ENCODE measurements around the gene IGLL1. TPM values are rescaled to one million over a fixed set of nuclear protein-coding genes. Genes with fewer than 3 reads are reported as not detected.

The IGLL1 gene
- total RNA-seq, 1 donor from 2014 or later, result not detected

GRCh38 chr22:23529166-23530103 lies 50.7 kb downstream of the IGLL1 start:
- DNase-seq (ENCODE audit: low read depth), result no peak

DNA sequence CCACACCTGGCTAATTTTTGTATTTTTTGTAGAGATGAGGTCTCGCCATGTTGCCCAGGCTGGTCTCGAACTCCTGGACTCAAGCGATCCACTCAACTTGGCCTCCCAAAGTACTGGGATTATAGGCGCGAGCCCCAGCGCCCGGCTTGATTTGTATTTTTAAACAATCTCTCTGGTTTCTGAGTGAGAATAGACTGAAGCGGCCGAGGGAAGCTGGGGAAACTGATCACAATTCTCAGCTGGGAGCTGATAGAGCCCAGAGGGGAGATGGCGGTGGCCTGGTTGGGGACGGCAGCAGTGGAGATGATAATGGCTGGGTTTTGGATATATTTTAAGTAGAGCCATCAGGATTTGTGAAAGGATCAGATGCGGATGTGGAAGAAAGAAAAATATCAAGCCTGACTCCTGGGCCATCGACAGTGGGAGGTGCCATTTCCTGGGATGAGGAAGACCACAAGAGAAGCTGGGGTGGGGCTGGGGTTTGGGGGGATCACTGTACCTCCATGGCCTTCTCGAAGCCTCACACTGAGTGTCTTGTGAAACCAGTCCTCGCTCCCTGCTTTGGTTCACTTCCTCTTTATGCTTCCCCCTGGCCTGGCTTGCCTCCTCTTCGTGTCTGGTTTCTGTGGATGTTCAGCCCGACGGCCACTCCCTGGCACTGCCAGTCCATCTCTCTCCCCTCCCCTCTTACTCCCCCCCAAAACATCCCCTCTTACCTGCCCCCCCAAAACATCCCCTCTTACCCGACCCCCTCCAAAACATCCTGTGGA lies 51.9 kb downstream of the IGLL1 start:
- no peak for DNase-seq (ENCODE audit: low read depth)

DNA sequence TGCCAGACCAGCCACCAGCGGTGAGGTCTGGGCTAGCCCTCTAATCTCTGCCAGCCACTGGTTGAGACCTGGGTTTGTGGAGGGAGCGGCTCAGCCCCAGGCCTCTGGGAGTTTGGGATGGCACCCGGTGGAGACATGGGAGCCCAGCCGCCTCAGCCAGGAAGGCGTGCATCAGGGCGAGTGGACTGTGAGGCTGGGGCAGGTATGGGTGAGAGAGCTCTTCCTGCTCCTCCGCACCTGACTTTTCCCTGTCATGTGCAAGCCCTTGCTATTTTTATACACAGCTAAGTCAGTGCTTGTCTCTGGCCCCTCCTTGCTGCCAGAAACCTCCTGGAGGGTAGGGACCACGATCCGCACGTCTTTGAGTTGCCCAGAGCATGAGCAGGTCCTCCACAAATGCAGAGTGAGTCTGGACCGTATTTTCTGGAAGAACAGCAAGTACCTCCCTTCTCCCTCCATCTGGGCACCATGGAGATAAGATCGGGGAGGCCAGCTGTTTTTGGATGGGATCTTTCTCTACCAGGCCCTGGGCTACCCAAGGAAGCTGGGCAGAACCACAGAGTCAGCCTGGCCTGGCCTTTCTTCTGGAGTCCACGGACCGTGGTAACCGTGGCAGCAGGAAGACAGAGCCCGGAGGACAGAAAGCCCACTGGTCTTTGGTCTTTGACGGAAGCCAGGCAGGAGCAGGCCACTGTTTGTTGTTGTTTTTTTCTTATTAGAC lies 53.3 kb downstream of the IGLL1 start:
- no peak for DNase-seq (ENCODE audit: low read depth)

DNA sequence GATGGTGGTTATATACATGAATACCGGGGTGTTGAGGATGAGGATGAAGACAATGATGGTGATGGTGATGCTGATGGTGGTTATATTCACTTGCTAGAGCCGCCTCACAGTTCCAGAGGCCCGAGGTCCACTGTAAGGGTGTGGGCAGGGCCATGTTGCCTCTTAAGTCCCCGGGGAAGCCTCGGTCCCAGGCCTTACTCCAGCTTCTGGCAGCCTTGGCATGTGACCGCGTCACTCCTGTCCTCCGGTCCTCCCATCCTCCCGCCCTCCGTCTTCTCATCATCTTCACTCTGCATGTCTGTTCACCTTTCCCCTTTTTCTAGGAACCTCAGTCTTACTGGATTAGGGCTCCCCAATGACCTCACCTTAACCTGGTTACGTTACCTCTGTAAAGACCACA lies 54.6 kb downstream of the IGLL1 start:
- DNase-seq (ENCODE audit: low read depth), result no peak

DNA sequence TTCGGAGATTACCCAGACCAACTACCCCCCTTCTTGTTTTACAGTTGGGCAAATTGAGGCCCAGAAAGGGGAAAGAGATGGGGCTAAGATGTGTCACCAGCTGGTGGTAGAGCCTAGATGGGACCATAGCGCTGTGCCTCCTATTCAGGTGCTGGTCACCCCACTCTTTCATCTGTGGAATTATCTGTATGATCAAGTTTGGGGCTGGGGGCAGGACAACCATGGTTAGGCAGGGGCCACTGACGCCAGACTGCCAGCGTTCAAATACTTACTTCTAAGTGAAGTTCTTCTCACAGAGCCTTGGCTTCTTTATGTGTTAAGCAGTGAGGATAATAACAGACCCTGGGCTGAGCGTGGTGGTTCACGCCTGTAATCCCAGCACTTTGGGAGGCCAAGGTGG lies 55.9 kb downstream of the IGLL1 start:
- no peak for DNase-seq (ENCODE audit: low read depth)

DNA sequence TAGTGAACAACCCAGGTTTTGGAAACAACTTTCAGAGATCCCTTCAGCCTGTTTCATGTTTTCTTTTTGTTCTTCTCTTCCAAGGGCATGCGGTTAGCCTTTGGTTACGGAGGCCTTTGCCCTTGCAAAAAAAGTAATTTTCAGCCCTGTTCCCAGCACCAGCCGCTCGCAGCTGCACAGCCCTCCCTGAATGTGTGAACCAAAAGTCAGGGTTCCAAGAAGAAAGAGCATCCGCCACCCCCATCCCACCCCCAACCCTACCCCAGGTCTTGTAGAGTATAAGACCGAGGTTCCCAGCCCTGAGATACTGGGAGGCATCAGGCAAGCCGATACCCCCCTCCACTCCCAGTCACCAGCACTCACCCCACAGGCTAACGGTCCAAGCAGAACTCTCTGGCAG lies 56.4 kb downstream of the IGLL1 start:
- no peak for DNase-seq (ENCODE audit: low read depth)

Other genes with a start within 250 kb of the IGLL1 start
- 0.35 TPM in 1 of 2 replicates, not detected in the other for gene DRICH1, start 52.0 kb upstream of the IGLL1 start, total RNA-seq
- not detected in 2 replicates for gene RGL4, start 110.7 kb upstream of the IGLL1 start, total RNA-seq
- gene ZNF70, start 170.8 kb upstream of the IGLL1 start, total RNA-seq, result 0.87 and 4.3 TPM in 2 replicates
- not detected in 2 replicates for gene VPREB3, start 174.1 kb upstream of the IGLL1 start, total RNA-seq
- gene C22orf15, start 182.7 kb upstream of the IGLL1 start, total RNA-seq, result not detected in 2 replicates
- gene CHCHD10, start 187.7 kb upstream of the IGLL1 start, total RNA-seq, result 0.69 and 8.3 TPM in 2 replicates
- gene MMP11, start 192.6 kb upstream of the IGLL1 start, total RNA-seq, result 8.4 and 12.3 TPM in 2 replicates
- 35.2 and 83.7 TPM in 2 replicates for gene SMARCB1, start 206.7 kb upstream of the IGLL1 start, total RNA-seq